ENCODE measurements around the gene IPCEF1. TPM values are rescaled to one million over a fixed set of nuclear protein-coding genes. Genes with fewer than 3 reads are reported as not detected.

IPCEF1 gene
- total and polyA plus RNA-seq, 2 of the 8 experiments (the other 6 are each of a cell fraction or from before 2014, with no cell fraction given): 0.41 to 0.78 TPM

GRCh38 chr6:154341871-154342270 lies 14.7 kb downstream of the IPCEF1 start:
- Histone ChIP-seq H4K5ac (ENCODE audit: insufficient read length, low read depth, low read length) (no peak overlapping the region), H3K23ac (ENCODE audit: insufficient read length) (no peak overlapping the region), H3K27ac (ENCODE audit: low read depth, low read length) (no peak overlapping the region), H3K56ac (replicated peaks; ENCODE audit: insufficient read length, low read depth, low read length) (no peak overlapping the region), H3K4ac (replicated peaks; ENCODE audit: insufficient read length, low read depth, low read length) (no peak overlapping the region), H3K23me2 (ENCODE audit: low read depth, low read length) (peaks cover 3% of the 10 kb centered on the region; the same call in 1 of the 2 replicates), H3K14ac (ENCODE audit: insufficient read length) (no peak overlapping the region), H3K4me2 (ENCODE audit: insufficient read depth in 1 of 2, low read depth in 2 of 2, low read length in 2 of 2) (no peak overlapping the region), H3K4me3 (ENCODE audit: extremely low read depth in 1 of 4, insufficient read depth in 2 of 4, low read depth in 3 of 4, low read length in 4 of 4) (no peak overlapping the region), H2BK20ac (ENCODE audit: low read length) (no peak overlapping the region), H3K9me3 (ENCODE audit: insufficient read depth in 2 of 2, low read depth in 1 of 2, low read length in 1 of 2) (no peaks in the 10 kb centered on the region), H3K79me1 (ENCODE audit: low read depth, low read length) (no peaks in the 10 kb centered on the region), H3K79me2 (ENCODE audit: control insufficient read depth in 1 of 2, insufficient read depth in 2 of 2, low read length in 2 of 2) (no peaks in the 10 kb centered on the region), H2BK120ac (replicated peaks; ENCODE audit: low read depth, low read length) (no peak overlapping the region), H3K18ac (ENCODE audit: extremely low read depth, low read length) (no peak overlapping the region), H4K91ac (replicated peaks; ENCODE audit: insufficient read length, low read length) (no peak overlapping the region), H2BK15ac (ENCODE audit: low read length) (no peak overlapping the region), H2AFZ (ENCODE audit: low read length) (no peak overlapping the region), H2AK5ac (ENCODE audit: low read depth, low read length) (no peak overlapping the region; the same call in 1 of the 2 replicates), H4K8ac (ENCODE audit: extremely low read depth, insufficient read depth, low read length) (no peak overlapping the region), H3K9ac (replicated peaks in 1 of 4; ENCODE audit: extremely low read depth in 1 of 4, low read depth in 3 of 4, low read length in 3 of 4) (no peak overlapping the region), H2BK12ac (ENCODE audit: low read depth, low read length) (no peak overlapping the region), H3K36me3 (ENCODE audit: control insufficient read depth in 2 of 4, insufficient read depth in 4 of 4, low read length in 3 of 4) (no peaks in the 10 kb centered on the region), H4K20me1 (replicated peaks in 1 of 2; ENCODE audit: control insufficient read depth in 1 of 2, insufficient read depth in 2 of 2, low read length in 2 of 2) (no peaks in the 10 kb centered on the region), H3K27me3 (replicated peaks in 1 of 4; ENCODE audit: control insufficient read depth in 3 of 4, extremely low read depth in 1 of 4, insufficient read depth in 3 of 4, low read length in 3 of 4) (peaks cover 0 to 2% (median 0%) of the 10 kb centered on the region in 4 experiments; a peak in 1 of 7 replicates), H2BK5ac (ENCODE audit: low read depth, low read length) (no peak overlapping the region), H3K4me1 (replicated peaks in 1 of 4; ENCODE audit: control insufficient read depth in 3 of 4, insufficient read depth in 4 of 4, low read length in 3 of 4) (peaks cover 0 to 10% (median 2%) of the 10 kb centered on the region in 4 experiments; a peak in 5 of 7 replicates)
- POLR2A ChIA-PET (ENCODE audit: partially characterized antibody): interaction anchor here (1.9 kb wide), 1 partner anchor 12 kb away, joined by 7 read pairs; no protein-coding TSS in a partner anchor
- peak in 1 of 2 experiments; percentile 23 for DNase-seq (ENCODE audit: low read depth in 1 of 2, low spot score in 2 of 2)
- CTCF ChIA-PET (ENCODE audit: partially characterized antibody): interaction anchor here (1.3 kb wide), 1 partner anchor 19 kb away, joined by 3 read pairs; no protein-coding TSS in a partner anchor
- 76% methylated on average over 5 of the region's 5 CpGs; no CpG with 5 or more reads in 1 of the 2 experiments for WGBS, 2 experiments (ENCODE audit: extremely low coverage in 1 of 2, insufficient coverage in 1 of 2, insufficient read length in 1 of 2, insufficient replicate concordance in 2 of 2, low coverage in 1 of 2, low lambda C conversion rate in 2 of 2, missing lambda C conversion rate in 1 of 2)
- no peak for FAIRE-seq
- TF ChIP-seq SP4 (IDR thresholded peaks at IDR 0.05; ENCODE audit: low read length): no peak
- TF ChIP-seq SIX5 (IDR thresholded peaks at IDR 0.05; ENCODE audit: low read depth, low read length): no peak
- TF ChIP-seq TEAD4 (IDR thresholded peaks at IDR 0.05; ENCODE audit: low read depth, low read length): no peak
- no peak for TF ChIP-seq HDAC6 (IDR thresholded peaks at IDR 0.05; ENCODE audit: low read depth, low read length)
- TF ChIP-seq E2F6 (IDR thresholded peaks at IDR 0.05): no peak
- TF ChIP-seq GABPA (IDR thresholded peaks at IDR 0.05; ENCODE audit: borderline replicate concordance, insufficient read depth, low read length): no peak
- TF ChIP-seq JUND (IDR thresholded peaks at IDR 0.05; ENCODE audit: low read length): no peak
- TF ChIP-seq TAF1 (IDR thresholded peaks at IDR 0.05; ENCODE audit: low read depth, low read length): no peak
- TF ChIP-seq MAX (IDR thresholded peaks at IDR 0.05): no peak
- TF ChIP-seq PHF8 (conservative IDR thresholded peaks at IDR 0.05; ENCODE audit: low read depth, low read length): no peak
- no peak for TF ChIP-seq SRF (IDR thresholded peaks at IDR 0.05; ENCODE audit: low read depth, low read length)
- TF ChIP-seq RNF2 (IDR thresholded peaks at IDR 0.05; ENCODE audit: borderline replicate concordance, low read depth, low read length, missing control alignments, poor library complexity, severe bottlenecking): no peak
- TF ChIP-seq SAP30 (IDR thresholded peaks at IDR 0.05; ENCODE audit: insufficient read depth, insufficient replicate concordance, low read length): no peak
